Stimulated activated CD8-positive, alpha-beta memory T cell treated with anti-CD3 and anti-CD28 coated beads, Interleukin-2, amount 100 ng/mL, for 1 hour (primary cell): ENCODE data around the gene OR8B12.

Experiments
- DNase-seq, 2 donors: peaks; one replicate each; pipeline ENCODE4 v3.0.0-alpha.2; 2020; ENCODE audit warnings: low read depth in 2 of 2

The OR8B12 gene, protein sequence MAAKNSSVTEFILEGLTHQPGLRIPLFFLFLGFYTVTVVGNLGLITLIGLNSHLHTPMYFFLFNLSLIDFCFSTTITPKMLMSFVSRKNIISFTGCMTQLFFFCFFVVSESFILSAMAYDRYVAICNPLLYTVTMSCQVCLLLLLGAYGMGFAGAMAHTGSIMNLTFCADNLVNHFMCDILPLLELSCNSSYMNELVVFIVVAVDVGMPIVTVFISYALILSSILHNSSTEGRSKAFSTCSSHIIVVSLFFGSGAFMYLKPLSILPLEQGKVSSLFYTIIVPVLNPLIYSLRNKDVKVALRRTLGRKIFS

GRCh38 chr11:124543554-124543953 is at the start of gene OR8B12:
OR8B12 (minus strand) TSS chr11:124543654; CDS start chr11:124543654, 0 bp downstream.
- no peak for DNase-seq

GRCh38 chr11:124592627-124593026 is 49.2 kb upstream of the OR8B12 start:
- no peak for DNase-seq

- no peak for DNase-seq
These were observed 48.0 kb upstream of the OR8B12 start for GRCh38 chr11:124591430-124591829.

DNA sequence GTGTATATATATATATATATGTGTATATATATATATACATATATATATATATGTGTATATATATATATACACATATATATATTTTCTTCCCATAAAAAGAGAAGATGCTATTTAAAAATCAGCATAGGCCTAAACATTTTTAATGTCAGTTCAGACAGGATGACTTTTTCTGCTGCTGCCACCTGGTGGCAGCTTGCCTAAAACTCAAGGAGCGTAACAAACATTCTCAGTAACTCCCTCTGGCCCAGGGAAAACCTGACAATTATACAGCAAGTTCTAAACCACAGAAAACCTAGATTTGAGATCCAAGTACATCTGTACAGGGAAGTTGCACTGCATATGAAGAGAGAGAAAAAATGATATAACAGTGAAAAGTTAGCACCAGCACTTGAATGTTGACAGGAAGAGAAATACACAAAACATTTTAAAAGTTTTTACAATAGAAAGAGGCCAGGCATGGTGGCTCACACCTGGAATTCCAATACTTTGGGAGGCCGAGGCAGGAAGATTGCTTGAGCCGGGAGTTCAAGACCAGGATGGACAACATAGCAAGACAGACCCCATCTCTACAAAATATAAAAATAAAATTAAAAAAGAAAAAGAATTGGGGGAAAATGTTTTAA is 42.9 kb upstream of the OR8B12 start:
- peak in 1 of 2 donors; percentile 2 for DNase-seq

GRCh38 chr11:124584681-124585372 is 41.4 kb upstream of the OR8B12 start:
- DNase-seq = no peak

- DNase-seq = no peak
These were observed 40.3 kb upstream of the OR8B12 start for GRCh38 chr11:124583781-124584180.

- no peak for DNase-seq
These were observed 39.1 kb upstream of the OR8B12 start for GRCh38 chr11:124582565-124582964.

DNA sequence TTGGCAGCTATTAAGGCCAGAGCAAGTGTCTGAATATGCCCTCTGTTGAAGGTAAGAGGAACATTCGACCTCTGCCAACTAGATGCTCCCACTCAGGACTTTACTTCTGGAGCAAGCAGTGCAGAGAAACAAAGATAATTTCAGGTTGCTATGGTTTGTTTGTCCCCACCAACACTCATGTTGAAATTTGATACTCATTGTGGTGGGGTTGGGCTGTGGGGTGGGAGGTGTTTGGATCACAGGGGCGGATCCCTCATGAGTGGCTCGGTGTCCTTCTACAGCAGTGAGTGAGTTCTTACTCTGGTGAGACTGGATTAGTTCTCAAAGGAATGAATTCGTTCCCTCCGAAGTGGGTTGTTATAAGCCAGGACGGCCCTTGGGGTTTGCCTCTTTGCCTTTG is 38.4 kb upstream of the OR8B12 start:
- no peak for DNase-seq

GRCh38 chr11:124578761-124579160 is 35.3 kb upstream of the OR8B12 start:
- no peak for DNase-seq

GRCh38 chr11:124577716-124578427 is 34.4 kb upstream of the OR8B12 start:
- DNase-seq = no peak

- no peak for DNase-seq
These were observed 26.7 kb upstream of the OR8B12 start for GRCh38 chr11:124570160-124570559.

DNA sequence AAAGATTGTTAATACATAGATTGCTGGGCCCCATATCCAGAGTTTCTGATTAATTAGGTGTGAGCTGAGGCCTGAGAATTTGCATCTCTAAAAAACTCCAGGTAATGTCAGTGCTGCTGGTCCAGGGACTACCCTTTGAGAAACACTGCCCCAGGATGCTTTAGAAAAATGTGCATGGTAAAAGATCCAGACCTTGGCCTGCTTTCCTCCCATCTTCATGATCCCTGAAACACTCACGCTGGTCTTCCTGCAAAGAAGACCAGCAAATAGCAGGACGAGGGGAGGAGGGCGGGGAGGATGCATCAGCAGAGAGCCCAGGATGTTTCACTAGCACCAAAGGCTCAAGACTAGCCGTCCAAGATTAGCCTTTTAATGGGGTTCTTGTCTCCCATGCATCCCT is 26.2 kb upstream of the OR8B12 start, which contains the start of gene OR8A1:
OR8A1 (plus strand) TSS at position 301 of the 400 bp plus-strand sequence. CDS start 123 bp downstream, outside the sequence.
- DNase-seq = no peak

DNA sequence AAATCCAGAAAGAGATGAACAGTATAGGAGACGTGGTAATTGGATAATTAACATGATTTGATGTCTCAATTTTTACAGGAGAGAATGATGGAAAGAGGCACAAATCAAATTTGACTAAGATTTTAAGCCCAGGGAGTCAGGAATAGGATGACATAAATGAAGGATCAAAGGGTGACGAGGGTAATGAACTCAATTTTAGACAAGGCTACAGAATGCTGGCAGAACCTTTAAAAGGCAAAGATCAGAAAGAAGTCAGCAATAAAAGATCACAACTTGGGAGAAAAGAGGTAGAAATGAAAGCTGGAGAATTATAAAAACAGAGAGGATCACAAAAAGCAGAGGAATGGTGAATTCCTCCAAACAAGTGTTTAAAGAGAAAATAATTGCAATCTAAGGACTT is 13.4 kb upstream of the OR8B12 start:
- no peak for DNase-seq

DNA sequence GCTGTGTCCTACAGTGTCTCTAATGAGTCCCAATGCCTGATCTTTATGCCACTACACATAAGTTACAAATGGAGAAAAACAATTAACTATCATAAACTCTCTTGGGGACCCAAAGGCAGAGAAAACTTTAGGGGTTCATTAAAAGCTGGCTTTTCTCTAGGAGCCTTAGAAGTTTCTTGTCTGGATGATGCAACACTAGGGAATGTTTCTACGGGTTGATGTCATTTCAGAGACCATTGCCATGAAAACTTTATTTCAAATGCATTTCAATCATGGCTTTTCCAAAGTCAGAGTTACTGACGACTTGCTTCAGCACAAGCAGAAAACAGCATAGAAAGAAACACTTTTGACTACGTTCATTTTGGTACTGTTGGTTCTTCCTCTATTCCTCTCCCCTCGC is 8.5 kb upstream of the OR8B12 start:
- no peak for DNase-seq

- DNase-seq = no peak
These were observed 7.7 kb upstream of the OR8B12 start for GRCh38 chr11:124551189-124551588.

- DNase-seq = no peak
These were observed 309 bp downstream of the OR8B12 start for GRCh38 chr11:124543145-124543544.

DNA sequence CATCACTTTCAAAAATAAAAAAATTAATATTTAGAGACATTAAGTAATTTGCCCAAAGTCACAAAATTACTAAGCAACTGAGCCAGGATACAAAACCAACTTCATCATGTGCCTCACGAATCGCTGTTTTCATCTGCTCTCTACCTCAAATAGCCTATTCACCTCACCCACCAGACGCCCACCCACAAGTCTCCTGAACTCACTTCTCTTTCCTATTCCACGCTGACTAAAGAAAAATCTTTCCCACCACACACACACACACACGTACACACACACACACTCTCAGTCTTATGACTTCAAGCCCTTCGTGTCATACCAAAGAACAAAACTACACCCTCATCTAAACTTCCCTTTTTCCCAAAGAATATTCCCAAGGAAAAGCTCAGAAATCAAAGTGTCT is 2.2 kb downstream of the OR8B12 start:
- no peak for DNase-seq

- DNase-seq = no peak
These were observed 5.4 kb downstream of the OR8B12 start for GRCh38 chr11:124538019-124538418.

GRCh38 chr11:124536520-124536919 is 6.9 kb downstream of the OR8B12 start:
- DNase-seq = no peak

DNA sequence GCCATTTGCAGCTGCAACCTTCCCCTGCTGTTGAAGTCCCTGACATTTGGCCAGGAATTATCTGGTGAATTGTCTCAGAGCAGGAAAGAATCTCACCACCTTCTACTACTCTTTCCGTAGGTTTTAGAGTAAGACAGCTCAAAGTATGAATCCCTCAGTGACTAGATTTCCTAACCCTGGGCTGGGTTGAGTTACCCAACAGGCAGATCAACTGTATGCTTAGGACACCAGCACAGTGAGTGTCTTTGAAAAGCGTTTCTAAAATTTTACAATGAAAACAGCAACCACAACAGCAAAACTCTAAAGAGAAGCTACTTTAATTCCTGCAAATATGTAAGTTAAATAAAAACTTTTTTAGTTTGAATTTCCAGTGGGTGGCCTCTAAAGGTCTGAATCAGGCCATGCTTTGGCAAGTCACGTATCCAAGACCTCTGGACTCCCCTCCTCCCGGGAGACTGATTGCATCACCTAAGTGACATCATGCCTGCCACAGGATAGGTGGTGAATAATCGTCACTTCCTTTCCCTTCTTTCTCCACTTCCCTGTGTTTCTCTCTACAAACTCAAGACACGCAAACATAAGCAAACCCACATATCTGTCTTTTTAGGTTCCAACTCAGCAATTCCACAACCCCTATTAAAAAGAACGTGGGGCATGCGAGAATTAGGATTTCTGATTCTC is 7.8 kb downstream of the OR8B12 start:
- DNase-seq = no peak

DNA sequence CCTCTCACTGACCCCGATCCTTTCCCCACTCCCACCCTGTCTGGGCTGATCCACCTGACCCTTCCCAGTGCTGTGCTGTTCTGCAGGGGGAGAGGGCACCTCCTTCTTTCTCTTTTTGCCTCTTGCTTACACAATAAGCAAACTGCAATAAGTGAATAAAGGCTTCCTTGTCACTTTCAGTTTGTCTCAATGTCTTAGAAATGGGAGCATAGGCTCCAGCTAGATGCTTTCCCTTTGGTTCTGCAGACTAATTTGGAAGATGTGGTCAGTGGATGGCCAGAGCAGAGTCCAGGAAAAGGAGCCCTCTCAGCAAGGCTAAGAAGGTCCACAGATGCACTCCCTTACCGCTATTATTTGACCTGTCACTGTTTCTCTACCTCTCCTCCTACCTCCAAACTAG is 9.4 kb downstream of the OR8B12 start:
- DNase-seq = no peak

- DNase-seq = no peak
These were observed 9.8 kb downstream of the OR8B12 start for GRCh38 chr11:124533626-124534025.
